Gastrocnemius medialis (tissue), 4 donors: ENCODE measurements around the gene PIP4K2A.

Source experiments
- POLR2A ChIP-seq, 2 donors: fragments of 450-650 bp; IDR thresholded peaks; one replicate each; pipeline ENCODE4 v1.6.1; 2017; ENCODE audit warnings: antibody characterized with exemption in 2 of 2, mild to moderate bottlenecking in 2 of 2, moderate library complexity in 2 of 2
- TF ChIP-seq, protein P1 (sequence below), 5 experiments: fragments of 450-650 bp in 3 of 5; fragments of 200-600 bp in 2 of 5; sonication (generic) in 2 of 5; IDR thresholded peaks in 4 of 5; conservative IDR thresholded peaks in 1 of 5; 1 replicate in 4 of 5; 2 replicates in 1 of 5; pipeline ENCODE4 v1.5.1; 2016 to 2019; ENCODE audit warnings: antibody characterized with exemption in 5 of 5, mild to moderate bottlenecking in 3 of 5, moderate library complexity in 3 of 5

DNA sequence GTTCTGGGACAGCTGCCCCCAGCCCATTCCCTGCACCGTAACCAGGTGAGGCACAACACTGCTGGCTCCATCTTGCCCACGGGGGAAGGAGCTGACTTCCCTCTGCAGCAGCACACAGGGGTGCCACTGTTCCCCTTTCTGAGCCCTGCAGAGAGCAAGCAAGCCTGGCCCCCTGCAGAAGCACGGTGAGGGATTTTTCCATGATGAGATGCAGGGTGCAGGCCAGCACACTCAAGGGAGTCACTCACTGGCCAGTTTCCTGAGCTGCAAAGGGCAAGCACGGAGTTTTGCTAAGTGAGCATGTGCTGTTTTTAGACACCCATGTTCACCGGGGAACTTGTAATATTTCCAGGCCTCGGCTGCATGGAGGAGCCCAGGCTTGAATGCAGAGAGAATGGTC is 176.6 kb downstream of the PIP4K2A start:
- TF ChIP-seq, protein P1, sequence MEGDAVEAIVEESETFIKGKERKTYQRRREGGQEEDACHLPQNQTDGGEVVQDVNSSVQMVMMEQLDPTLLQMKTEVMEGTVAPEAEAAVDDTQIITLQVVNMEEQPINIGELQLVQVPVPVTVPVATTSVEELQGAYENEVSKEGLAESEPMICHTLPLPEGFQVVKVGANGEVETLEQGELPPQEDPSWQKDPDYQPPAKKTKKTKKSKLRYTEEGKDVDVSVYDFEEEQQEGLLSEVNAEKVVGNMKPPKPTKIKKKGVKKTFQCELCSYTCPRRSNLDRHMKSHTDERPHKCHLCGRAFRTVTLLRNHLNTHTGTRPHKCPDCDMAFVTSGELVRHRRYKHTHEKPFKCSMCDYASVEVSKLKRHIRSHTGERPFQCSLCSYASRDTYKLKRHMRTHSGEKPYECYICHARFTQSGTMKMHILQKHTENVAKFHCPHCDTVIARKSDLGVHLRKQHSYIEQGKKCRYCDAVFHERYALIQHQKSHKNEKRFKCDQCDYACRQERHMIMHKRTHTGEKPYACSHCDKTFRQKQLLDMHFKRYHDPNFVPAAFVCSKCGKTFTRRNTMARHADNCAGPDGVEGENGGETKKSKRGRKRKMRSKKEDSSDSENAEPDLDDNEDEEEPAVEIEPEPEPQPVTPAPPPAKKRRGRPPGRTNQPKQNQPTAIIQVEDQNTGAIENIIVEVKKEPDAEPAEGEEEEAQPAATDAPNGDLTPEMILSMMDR (IDR thresholded peaks at IDR 0.05 in 4 of 5, conservative IDR thresholded peaks at IDR 0.05 in 1 of 5), result no peak
- no peak for TF ChIP-seq POLR2A (IDR thresholded peaks at IDR 0.05)
